ENCODE data around the gene LMO3. TPM values are rescaled to one million over a fixed set of nuclear protein-coding genes. Genes with fewer than 3 reads are reported as not detected.

Gene LMO3
- total and polyA plus RNA-seq, 2 of the 8 experiments (the other 6 are each of a cell fraction or from before 2014, with no cell fraction given) = 4.7 to 16.7 TPM

GRCh38 chr12:16605642-16606116, 283 bp downstream of the LMO3 start (continued):
- TF ChIP-seq CHD7 (IDR thresholded peaks at IDR 0.05; ENCODE audit: insufficient replicate concordance, low read length) = no peak
- no peak for TF ChIP-seq CHD1 (IDR thresholded peaks at IDR 0.05; ENCODE audit: low read depth, low read length)
- no peak for TF ChIP-seq GABPA (IDR thresholded peaks at IDR 0.05; ENCODE audit: borderline replicate concordance, insufficient read depth, low read length)
- no peak for TF ChIP-seq NRF1 (IDR thresholded peaks at IDR 0.05; ENCODE audit: low read depth, low read length)
- TF ChIP-seq CBX5 (IDR thresholded peaks at IDR 0.05; ENCODE audit: low read depth, low read length) = no peak
- no peak for TF ChIP-seq KDM1A (IDR thresholded peaks at IDR 0.05; ENCODE audit: borderline replicate concordance, low read length)
- TF ChIP-seq FOSL1 (IDR thresholded peaks at IDR 0.05; ENCODE audit: insufficient read depth, low read depth, low read length) = no peak
- no peak for TF ChIP-seq POLR2AphosphoS5 (IDR thresholded peaks at IDR 0.05; ENCODE audit: low read depth, low read length)
- no peak for TF ChIP-seq TAF7 (optimal IDR thresholded peaks at IDR 0.05; ENCODE audit: borderline replicate concordance, low read depth, low read length)
- TF ChIP-seq CEBPB (IDR thresholded peaks at IDR 0.05; ENCODE audit: low read depth, low read length) = no peak
- no peak for TF ChIP-seq BACH1 (IDR thresholded peaks at IDR 0.05; ENCODE audit: low read length)

All from H1 (cell line).